Measurements from ENCODE around the gene SAMD1.

SAMD1 gene

DNA sequence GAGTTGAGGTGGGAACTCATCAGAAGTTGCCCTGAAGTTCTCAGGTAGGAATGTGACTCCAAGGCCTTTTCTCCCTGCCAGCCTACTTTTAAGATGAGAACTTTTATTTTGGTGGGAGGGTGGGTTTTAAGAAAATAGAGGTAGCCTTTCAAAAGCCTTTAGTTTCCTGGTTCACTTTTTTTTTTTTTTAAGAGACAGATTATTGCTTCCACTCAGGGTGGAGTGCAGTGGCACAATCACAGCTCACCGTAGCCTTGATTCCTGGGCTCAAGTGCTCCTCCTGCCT, 7.9 kb downstream of the SAMD1 start:
- Mint-ChIP-seq H3K4me3 (peak overlapping the region; percentile 85 to 97), H3K27ac (peak overlapping the region; percentile 57 to 83), H3K9me3 (no peaks in the 10 kb centered on the region), H3K4me1 (peaks cover 20% of the 10 kb centered on the region), H3K27me3 (no peaks in the 10 kb centered on the region)
- DNase-seq (no peak), ATAC-seq (no peak)

DNA sequence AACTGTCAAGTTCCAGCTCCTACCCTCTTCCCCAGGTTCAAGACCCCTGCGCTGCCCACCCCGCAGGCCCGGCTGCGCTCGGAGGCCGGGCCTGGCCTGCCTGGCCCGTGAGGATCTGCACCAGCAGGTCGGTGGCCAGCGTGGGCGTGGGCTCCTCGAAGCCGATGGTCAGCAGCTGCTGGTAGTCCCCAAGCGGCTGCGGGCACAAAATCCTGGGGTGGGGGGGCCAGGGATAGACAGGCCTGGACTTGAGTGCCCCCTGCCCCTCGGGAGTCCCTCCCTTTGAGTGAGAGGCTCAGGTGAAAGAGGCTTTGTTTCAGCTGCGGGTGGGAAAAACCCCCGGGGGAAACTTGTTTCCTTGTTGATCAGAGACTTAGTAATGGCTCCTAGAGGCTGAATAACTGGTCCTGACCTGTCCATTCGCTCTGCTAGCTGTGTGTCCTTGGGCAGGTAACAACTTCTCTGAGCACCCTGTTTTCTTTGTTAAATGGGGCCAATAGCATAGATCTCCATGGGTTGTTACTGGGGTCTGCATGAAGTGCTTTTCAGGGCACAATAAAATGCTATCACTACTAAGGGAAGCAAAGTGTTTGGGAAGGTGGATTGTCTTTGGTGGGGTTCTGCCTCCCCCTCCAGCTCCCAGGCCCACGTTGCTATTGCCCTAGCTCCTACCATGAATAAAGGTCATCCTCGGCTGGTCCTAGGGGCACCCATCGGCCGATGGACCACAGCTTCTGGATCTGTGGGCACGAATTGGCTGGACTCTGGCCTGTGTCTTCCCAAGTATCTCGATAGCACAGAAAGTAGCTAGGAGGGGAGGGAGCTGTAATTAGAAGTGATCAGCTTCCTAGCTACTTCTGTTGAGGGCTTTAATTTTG, 8.5 kb downstream of the SAMD1 start:
- peak overlapping the region; percentile 85 to 97 for H3K4me3 Mint-ChIP-seq
- DNase-seq (peak; percentile 34 to 62), ATAC-seq (peak; percentile 52)
- no peaks in the 10 kb centered on the region for H3K9me3 Mint-ChIP-seq
- H3K4me1 Mint-ChIP-seq, result peaks cover 20% of the 10 kb centered on the region
- peak overlapping the region; percentile 93 to 98 for H3K27ac Mint-ChIP-seq
- H3K27me3 Mint-ChIP-seq, result no peaks in the 10 kb centered on the region

GRCh38 chr19:14080887-14081796, 9.4 kb downstream of the SAMD1 start:
- peaks cover 20% of the 10 kb centered on the region for H3K4me1 Mint-ChIP-seq
- H3K9me3 Mint-ChIP-seq, result no peaks in the 10 kb centered on the region
- peak; percentile 93 for ATAC-seq
- no peaks in the 10 kb centered on the region for H3K27me3 Mint-ChIP-seq
- H3K4me3 Mint-ChIP-seq, result peak overlapping the region; percentile 85 to 97
- H3K27ac Mint-ChIP-seq, result peak overlapping the region; percentile 97 to 98
- DNase-seq, result peak; percentile 98 to 99

- Mint-ChIP-seq H3K27ac (no peak overlapping the region), H3K4me1 (peaks cover 39% of the 10 kb centered on the region), H3K9me3 (no peaks in the 10 kb centered on the region), H3K4me3 (no peak overlapping the region), H3K27me3 (no peaks in the 10 kb centered on the region)
- DNase-seq, result no peak
- no peak for ATAC-seq
Observed at GRCh38 chr19:14078411-14078810, 12.1 kb downstream of the SAMD1 start.

- Mint-ChIP-seq H3K9me3 (no peaks in the 10 kb centered on the region), H3K27me3 (no peaks in the 10 kb centered on the region), H3K27ac (peak overlapping the region in 1 of 2 donors; percentile 64), H3K4me3 (peak overlapping the region; percentile 88 to 89), H3K4me1 (peaks cover 33% of the 10 kb centered on the region)
- ATAC-seq, result peak; percentile 15
- no peak for DNase-seq
Observed at GRCh38 chr19:14073925-14074838, 16.4 kb downstream of the SAMD1 start.

GRCh38 chr19:14073261-14073924, 17.2 kb downstream of the SAMD1 start:
- Mint-ChIP-seq H3K27ac (no peak overlapping the region), H3K4me3 (peak overlapping the region; percentile 88 to 89), H3K27me3 (no peaks in the 10 kb centered on the region), H3K9me3 (no peaks in the 10 kb centered on the region), H3K4me1 (peaks cover 33% of the 10 kb centered on the region)
- DNase-seq (peak; percentile 84 to 86), ATAC-seq (peak; percentile 82)

GRCh38 chr19:14072535-14073260, 17.9 kb downstream of the SAMD1 start, which contains the start of gene MISP3:
Gene MISP3 (plus strand): TSS chr19:14072786. CDS start chr19:14073310, 524 bp downstream.
- Mint-ChIP-seq H3K4me3 (peak within 1 kb of the TSS; percentile 88 to 89), H3K9me3 (no peaks in the 10 kb centered on the region), H3K27me3 (no peaks in the 10 kb centered on the region), H3K4me1 (peaks cover 33% of the 10 kb centered on the region), H3K27ac (no peak within 1 kb of the TSS)
- peak; percentile 50 to 56 for DNase-seq
- ATAC-seq, result peak; percentile 18

DNA sequence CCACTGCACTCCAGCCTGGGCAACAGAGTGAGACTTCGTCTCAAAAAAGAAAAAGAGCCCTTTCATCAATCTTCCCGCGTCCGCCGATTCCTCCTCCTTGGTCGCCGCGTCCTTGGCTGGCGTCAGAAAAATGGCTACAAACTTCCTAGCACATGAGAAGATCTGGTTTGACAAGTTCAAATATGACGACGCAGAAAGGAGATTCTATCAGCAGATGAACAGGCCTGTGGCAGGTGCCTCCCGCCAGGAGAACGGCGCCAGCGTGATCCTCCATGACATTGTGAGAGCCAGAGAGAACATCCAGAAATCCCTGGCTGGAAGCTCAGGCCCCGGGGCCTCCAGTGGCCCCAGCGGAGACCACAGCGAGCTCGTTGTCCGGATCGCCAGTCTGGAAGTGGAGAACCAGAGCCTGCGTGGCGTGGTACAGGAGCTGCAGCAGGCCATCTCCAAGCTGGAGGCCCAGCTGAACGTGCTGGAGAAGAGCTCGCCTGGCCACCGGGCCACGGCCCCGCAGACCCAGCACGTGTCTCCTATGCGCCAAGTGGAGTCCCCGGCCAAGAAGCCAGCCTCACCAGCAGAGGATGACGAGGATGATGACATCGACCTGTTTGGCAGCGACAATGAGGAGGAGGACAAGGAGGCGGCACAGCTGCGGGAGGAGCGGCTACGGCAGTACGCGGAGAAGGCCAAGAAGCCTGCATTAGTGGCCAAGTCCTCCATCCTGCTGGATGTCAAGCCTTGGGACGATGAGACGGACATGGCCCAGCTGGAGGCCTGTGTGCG, 20.1 kb downstream of the SAMD1 start:
- peak overlapping the region in 1 of 2 donors; percentile 51 for H3K27ac Mint-ChIP-seq
- H3K4me1 Mint-ChIP-seq, result peaks cover 31% of the 10 kb centered on the region
- H3K4me3 Mint-ChIP-seq, result peak overlapping the region in 1 of 2 donors; percentile 19
- ATAC-seq (no peak), DNase-seq (no peak)
- H3K9me3 Mint-ChIP-seq, result no peaks in the 10 kb centered on the region
- no peaks in the 10 kb centered on the region for H3K27me3 Mint-ChIP-seq

- no peak for ATAC-seq
- H3K9me3 Mint-ChIP-seq, result no peaks in the 10 kb centered on the region
- H3K27ac Mint-ChIP-seq, result no peak overlapping the region
- DNase-seq, result no peak
- no peaks in the 10 kb centered on the region for H3K4me1 Mint-ChIP-seq
- peaks cover 7% of the 10 kb centered on the region for H3K27me3 Mint-ChIP-seq
- no peak overlapping the region for H3K4me3 Mint-ChIP-seq
Observed at GRCh38 chr19:14066134-14066533, 24.4 kb downstream of the SAMD1 start.

- no peak overlapping the region for H3K4me3 Mint-ChIP-seq
- H3K9me3 Mint-ChIP-seq, result no peaks in the 10 kb centered on the region
- peaks cover 18% of the 10 kb centered on the region for H3K4me1 Mint-ChIP-seq
- peaks cover 37% of the 10 kb centered on the region for H3K27me3 Mint-ChIP-seq
- no peak overlapping the region for H3K27ac Mint-ChIP-seq
- ATAC-seq (no peak), DNase-seq (no peak)
Observed at GRCh38 chr19:14063105-14063504, 27.4 kb downstream of the SAMD1 start.

DNA sequence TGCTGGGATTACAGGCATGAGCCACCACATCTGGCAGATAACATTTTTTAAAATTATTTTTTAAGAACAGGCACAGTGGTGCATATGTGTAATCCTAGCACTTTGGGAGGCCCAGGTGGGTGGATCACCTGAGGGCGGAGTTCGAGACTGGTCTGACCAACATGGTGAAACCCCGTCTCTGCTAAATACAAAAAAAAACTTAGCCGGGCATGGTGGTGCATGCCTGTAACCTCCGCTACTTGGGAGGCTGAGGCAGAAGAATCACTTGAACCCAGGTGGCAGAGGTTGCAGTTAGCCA, 28.0 kb downstream of the SAMD1 start:
- Mint-ChIP-seq H3K9me3 (no peaks in the 10 kb centered on the region), H3K27me3 (peaks cover 43% of the 10 kb centered on the region), H3K27ac (no peak overlapping the region), H3K4me1 (peaks cover 24% of the 10 kb centered on the region), H3K4me3 (no peak overlapping the region)
- no peak for ATAC-seq
- no peak for DNase-seq

DNA sequence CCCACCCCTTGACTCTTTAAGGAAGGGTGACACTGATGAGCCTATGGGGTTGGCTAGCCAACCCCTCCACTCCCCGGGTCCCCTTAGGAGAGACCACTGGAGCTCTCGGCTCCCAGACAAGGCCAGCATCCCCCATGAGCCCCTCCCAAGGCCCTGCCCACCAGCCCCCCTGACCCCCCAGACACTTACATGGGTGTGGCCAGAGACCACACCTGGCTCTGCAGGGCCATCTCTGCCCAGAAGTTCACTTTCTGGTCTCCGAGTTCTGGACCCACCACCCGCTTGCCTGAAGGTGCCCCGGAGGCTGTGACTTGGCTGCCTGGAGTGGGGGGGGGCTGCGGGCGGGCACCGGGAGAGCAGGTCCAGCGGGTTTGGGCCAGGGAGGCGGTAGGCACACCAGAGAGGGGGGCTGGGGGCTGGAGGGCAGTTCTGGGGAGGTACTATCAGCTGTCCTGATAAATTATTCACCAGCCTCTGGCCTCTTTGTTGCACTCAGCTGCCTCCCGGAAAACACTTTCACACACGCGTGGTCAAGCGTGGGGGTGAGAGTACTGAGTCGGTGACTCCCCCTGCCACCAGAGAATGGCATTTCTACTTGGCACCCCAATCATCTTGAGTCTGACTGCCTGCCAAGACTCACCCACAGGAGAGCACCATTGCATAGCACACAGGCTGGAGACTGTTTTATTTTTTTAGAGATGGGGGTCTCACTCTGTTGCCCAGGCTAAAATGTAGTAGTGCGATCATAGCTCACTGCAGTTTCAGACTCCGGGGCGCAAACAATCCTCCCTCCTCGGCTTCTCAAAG, 28.6 kb downstream of the SAMD1 start, which contains the start of gene PALM3:
PALM3 (minus strand) TSS at position 326 of the 807 bp plus-strand sequence; CDS start at position 230, 96 bp downstream.
- Mint-ChIP-seq H3K4me1 (peaks cover 24% of the 10 kb centered on the region), H3K9me3 (no peaks in the 10 kb centered on the region)

More for the DNA sequence above, 28.6 kb downstream of the SAMD1 start, which contains the start of gene PALM3:
- Mint-ChIP-seq H3K27ac (no peak within 1 kb of the TSS), H3K4me3 (no peak within 1 kb of the TSS), H3K27me3 (peaks cover 49% of the 10 kb centered on the region)
- ATAC-seq (no peak), DNase-seq (no peak)
